Choroid plexus epithelial cell (primary cell): ENCODE measurements around the gene PIP4K2B.

Source experiments
- DNase-seq: peaks from one replicate; pipeline ENCODE4 v3.0.0-alpha.2; 2010; ENCODE audit warnings: low read depth
- H3K4me3 ChIP-seq: 2 replicates; pipeline ENCODE4 v1.5.1; 2011; ENCODE audit warnings: low read depth, mild to moderate bottlenecking, control low read depth, low read length, moderate library complexity
- TF ChIP-seq, protein P1 (sequence below): conservative IDR thresholded peaks from 2 replicates; pipeline ENCODE4 v1.5.1; 2011; ENCODE audit warnings: low read depth, mild to moderate bottlenecking, control low read depth, inconsistent platforms, low read length, moderate library complexity

Gene PIP4K2B

GRCh38 chr17:38809828-38810227, 10.5 kb upstream of the PIP4K2B start:
- TF ChIP-seq, protein P1, sequence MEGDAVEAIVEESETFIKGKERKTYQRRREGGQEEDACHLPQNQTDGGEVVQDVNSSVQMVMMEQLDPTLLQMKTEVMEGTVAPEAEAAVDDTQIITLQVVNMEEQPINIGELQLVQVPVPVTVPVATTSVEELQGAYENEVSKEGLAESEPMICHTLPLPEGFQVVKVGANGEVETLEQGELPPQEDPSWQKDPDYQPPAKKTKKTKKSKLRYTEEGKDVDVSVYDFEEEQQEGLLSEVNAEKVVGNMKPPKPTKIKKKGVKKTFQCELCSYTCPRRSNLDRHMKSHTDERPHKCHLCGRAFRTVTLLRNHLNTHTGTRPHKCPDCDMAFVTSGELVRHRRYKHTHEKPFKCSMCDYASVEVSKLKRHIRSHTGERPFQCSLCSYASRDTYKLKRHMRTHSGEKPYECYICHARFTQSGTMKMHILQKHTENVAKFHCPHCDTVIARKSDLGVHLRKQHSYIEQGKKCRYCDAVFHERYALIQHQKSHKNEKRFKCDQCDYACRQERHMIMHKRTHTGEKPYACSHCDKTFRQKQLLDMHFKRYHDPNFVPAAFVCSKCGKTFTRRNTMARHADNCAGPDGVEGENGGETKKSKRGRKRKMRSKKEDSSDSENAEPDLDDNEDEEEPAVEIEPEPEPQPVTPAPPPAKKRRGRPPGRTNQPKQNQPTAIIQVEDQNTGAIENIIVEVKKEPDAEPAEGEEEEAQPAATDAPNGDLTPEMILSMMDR, result no peak
- no peak overlapping the region for H3K4me3 ChIP-seq
- DNase-seq, result no peak

- TF ChIP-seq, protein P1, result no peak
- DNase-seq, result no peak
- peak overlapping the region; percentile 84 for H3K4me3 ChIP-seq
Measured at GRCh38 chr17:38800237-38800760, 943 bp upstream of the PIP4K2B start.

- H3K4me3 ChIP-seq, result peak overlapping the region; percentile 84
- TF ChIP-seq, protein P1, result no peak
- peak; percentile 53 for DNase-seq
Measured at GRCh38 chr17:38798614-38799500, 499 bp downstream of the PIP4K2B start.

- TF ChIP-seq, protein P1, result no peak
Measured at GRCh38 chr17:38797828-38798227, 1.5 kb downstream of the PIP4K2B start.

DNA sequence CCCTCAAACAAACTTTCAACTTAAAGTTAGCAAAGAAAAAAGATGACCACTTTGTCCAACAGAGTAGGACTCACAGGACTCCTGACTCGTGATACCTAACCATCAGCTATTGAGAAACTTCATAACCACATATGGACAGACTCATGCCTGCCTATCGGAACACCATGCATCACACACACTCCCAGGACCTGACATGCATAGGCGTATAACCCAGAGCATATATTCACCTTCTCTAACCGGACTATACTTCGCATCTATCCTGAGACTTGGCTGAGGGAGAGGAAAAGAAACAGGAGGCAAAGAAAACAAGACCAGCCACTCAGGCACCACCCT, 2.2 kb downstream of the PIP4K2B start:
- TF ChIP-seq, protein P1, result no peak
- DNase-seq, result peak; percentile 67
- H3K4me3 ChIP-seq, result peak overlapping the region; percentile 84

More at GRCh38 chr17:38797828-38798227, 1.5 kb downstream of the PIP4K2B start:
- peak; percentile 10 for DNase-seq
- peak overlapping the region; percentile 84 for H3K4me3 ChIP-seq

DNA sequence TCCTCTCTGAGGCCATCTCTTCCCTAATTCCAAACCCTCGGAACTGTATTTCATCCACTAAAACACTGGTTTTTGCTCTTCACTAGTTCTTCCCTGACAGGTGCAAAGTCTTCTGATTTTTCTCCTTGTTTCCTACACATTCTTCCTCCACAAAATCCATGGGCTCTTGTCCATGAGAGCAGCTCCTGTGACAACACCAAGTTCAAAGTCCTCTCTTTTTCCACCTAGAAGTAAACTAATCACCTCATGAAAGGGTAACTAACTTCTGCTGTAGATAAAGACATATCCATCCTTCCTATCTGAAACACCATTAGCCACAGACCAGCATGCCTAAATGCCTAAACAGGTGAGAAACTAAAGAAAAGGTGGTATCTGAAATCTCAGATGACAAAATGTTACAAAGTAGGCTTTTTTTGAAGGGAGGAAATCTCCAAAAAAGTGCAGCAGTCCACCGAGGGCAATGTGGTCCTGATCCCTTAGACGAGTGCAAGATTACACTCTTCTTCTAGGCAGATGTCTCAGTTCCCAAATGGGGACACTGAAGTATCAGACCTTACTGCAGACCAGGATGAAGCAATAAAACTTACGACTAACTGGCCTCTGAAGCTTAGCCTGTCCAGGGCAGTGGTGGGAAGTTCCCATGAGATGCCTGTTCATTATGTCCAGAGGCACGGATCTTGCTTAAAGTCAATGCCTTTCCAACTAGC, 2.8 kb downstream of the PIP4K2B start:
- no peak overlapping the region for H3K4me3 ChIP-seq
- DNase-seq, result no peak
- TF ChIP-seq, protein P1, result no peak
